Upper lobe of left lung (tissue), 4 donors: Measurements from ENCODE around the gene CXCR4.

Source experiments
- EP300 ChIP-seq, 4 donors: sonication (generic); formaldehyde crosslinking; IDR thresholded peaks; one replicate each; pipeline ENCODE4 v1.5.1; 2017; ENCODE audit warnings: antibody characterized with exemption in 4 of 4, control low read depth in 2 of 4
- POLR2A ChIP-seq, 4 donors: fragments of 450-650 bp; IDR thresholded peaks; one replicate each; pipeline ENCODE4 v1.5.1; 2016 to 2017; ENCODE audit warnings: antibody characterized with exemption in 4 of 4, mild to moderate bottlenecking in 2 of 4
- POLR2AphosphoS5 ChIP-seq, 2 donors: sonication (generic); formaldehyde crosslinking; IDR thresholded peaks; one replicate each; pipeline ENCODE4 v1.5.1; 2017; ENCODE audit warnings: antibody characterized with exemption in 2 of 2
- TF ChIP-seq, protein P1 (sequence below), 6 experiments: fragments of 450-650 bp in 4 of 6; fragments of 200-600 bp in 2 of 6; sonication (generic) in 2 of 6; IDR thresholded peaks; one replicate each; pipeline ENCODE4 v1.5.1; 2016 to 2019; ENCODE audit warnings: antibody characterized with exemption in 6 of 6

DNA sequence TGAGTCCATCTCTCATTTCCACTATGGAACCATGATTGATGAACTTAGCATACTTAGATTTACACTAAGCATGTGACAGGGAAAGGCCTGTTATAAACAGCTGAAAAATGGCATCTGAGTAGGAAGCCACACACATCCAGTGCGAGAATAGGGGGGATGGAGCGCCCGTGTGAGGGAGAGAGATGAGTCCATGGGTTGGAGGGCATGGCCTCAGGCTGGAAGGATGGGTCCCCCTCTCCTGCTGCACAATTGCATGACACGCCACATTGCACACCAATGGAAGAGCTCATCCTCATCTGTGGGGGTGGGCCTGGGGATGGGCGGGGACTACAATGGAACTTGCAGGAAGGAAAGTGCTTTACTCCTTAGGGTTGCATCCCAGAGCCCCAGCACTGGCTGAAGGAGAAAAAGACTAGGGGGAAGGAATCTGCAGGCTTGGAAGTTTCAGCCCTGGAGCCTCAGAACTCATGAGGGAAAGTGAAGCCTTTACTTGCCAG, 46.4 kb upstream of the CXCR4 start:
- TF ChIP-seq POLR2AphosphoS5 (IDR thresholded peaks at IDR 0.05) (no peak), POLR2A (IDR thresholded peaks at IDR 0.05) (no peak), EP300 (IDR thresholded peaks at IDR 0.05) (no peak)
- TF ChIP-seq, protein P1, sequence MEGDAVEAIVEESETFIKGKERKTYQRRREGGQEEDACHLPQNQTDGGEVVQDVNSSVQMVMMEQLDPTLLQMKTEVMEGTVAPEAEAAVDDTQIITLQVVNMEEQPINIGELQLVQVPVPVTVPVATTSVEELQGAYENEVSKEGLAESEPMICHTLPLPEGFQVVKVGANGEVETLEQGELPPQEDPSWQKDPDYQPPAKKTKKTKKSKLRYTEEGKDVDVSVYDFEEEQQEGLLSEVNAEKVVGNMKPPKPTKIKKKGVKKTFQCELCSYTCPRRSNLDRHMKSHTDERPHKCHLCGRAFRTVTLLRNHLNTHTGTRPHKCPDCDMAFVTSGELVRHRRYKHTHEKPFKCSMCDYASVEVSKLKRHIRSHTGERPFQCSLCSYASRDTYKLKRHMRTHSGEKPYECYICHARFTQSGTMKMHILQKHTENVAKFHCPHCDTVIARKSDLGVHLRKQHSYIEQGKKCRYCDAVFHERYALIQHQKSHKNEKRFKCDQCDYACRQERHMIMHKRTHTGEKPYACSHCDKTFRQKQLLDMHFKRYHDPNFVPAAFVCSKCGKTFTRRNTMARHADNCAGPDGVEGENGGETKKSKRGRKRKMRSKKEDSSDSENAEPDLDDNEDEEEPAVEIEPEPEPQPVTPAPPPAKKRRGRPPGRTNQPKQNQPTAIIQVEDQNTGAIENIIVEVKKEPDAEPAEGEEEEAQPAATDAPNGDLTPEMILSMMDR (IDR thresholded peaks at IDR 0.05) = no peak
